GM19239 (cell line): ENCODE results near the gene GPR176.

Experiments used
- DNase-seq: peaks from one replicate; pipeline ENCODE4 v3.0.0; 2011; ENCODE audit warnings: low spot score; ENCODE audit not compliant: insufficient read length
- FAIRE-seq: peaks from 2 replicates; lab custom pipeline; 2011; peaks lifted over from hg19 to GRCh38; lab: Jason Lieb, UNC

Gene GPR176

GRCh38 chr15:39936681-39937080 lies 16.6 kb upstream of the GPR176 start:
- no peak for FAIRE-seq

DNA sequence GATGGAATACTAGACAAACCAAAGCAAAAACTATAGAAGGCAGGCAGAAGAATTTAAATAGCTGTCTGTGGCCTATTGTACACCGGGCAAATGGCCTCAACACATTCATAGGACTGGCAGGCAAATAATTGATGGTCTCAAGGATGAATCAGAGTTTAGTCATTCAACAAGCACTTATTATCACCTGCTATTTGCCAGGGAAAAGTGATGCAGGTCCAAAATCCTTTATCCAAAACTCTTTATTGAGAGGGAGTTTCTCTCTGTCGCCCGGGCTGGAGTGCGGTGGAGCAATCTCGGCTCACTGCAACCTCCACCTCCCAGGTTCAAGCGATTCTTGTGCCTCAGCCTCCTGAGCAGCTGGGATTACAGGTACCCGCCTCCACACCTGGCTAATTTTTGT lies 16.1 kb upstream of the GPR176 start:
- FAIRE-seq (no peak), DNase-seq (no peak)

More at GRCh38 chr15:39936681-39937080, 16.6 kb upstream of the GPR176 start:
- no peak for DNase-seq

DNA sequence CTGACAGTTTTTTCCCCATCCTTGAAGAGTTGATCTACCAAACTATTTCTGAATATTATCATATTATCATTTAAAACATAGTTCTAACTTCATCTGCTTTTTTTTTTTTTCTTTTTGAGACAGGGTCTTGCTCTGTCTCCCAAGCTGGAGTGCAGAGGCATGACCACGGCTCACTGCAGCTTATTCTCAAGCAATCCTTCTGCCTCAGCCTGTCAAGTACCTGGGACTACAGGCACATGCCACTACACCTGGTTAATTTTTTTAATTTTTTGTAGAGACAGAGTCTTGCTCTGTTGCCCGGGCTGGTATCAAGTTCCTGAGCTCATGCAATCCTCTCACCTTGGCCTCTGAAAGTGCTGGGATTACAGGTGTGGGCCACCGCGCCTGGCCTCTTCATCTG lies 15.2 kb upstream of the GPR176 start:
- FAIRE-seq (no peak), DNase-seq (no peak)

DNA sequence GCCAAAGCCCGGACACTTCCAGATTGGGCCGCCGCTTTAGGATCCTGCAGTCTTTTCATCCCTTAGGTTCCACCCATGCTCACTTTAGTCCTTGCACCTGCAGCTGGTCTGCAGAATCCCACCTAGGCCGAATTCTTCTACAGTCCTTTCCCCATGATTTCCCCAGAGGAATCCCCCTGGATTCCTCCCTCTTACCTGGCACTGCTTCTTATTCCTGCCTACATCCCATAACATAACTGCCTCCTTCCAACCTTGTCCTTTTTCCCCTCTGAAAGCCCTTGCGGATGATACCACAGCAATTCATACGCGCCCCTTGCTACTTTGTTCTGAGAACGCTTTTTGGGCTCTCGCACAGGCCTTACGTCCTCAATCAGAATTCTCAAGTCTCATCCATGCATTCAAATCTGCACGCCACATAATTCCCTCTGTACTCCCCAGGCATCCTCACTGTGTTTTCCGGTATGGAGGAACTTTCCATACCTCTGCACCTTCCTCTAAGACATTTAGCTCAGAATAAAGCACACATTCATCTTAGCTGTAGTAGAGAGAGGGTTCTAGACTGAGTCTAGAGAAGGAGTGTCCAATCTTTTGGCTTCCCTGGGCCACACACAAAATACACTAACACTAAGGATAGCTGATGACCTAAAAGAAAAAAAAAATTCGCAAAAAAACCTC lies 14.5 kb upstream of the GPR176 start:
- DNase-seq (no peak), FAIRE-seq (peak; percentile 49)

GRCh38 chr15:39931615-39932014 lies 11.5 kb upstream of the GPR176 start:
- DNase-seq (no peak), FAIRE-seq (no peak)

DNA sequence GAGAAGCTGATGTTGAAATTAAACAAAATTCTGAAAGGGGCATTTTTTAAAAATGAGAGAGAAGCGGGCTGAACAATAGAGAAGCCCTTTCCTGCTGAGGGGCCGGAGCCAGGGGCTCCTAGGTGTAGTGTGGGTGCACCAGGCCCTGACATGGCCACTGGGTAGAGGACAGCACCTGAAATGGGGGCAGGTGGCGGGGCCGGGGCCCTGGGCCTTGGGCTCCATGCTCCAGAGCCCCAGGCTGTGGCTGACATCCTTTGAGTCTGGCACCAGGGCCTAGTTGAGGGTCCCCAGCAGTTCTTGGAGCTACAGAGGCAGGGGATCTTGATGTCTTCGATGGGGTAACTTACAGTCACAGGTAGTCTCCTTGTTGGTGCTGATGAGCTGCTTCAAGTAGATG lies 6.5 kb upstream of the GPR176 start:
- DNase-seq (no peak), FAIRE-seq (no peak)

DNA sequence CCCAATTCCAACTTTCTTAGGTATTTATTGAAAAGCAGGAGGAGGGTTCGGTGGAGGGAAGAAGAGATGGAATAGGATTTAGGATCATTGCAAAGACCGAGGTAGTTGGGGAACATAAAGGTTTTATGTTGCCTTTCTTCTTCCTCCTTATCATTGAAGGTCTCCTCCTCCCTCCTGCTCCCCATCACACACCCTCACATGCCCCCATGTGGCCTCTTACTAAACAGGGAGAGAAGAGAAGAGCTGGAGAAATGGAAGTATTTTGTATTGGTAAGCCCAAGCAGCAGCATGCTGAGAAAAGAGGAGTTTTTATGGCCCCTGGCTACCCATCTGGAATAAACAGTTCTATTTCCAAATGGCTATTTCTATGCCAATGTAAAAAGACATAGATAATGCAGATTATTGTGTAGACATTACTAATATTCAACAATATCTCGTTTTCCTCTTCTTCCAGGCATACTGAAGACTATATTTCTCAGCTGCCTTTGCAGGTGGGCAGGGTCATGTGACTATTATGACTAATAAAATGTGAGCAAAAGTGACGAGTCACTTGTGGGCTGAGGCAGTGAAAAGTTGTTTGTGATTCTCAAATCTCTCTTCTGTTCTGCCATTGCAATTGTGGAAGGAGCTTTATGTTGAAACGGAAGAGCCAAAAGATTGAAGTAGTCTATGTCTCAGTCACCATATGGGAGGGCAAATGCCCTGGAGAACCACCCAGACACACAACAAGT lies 5.2 kb upstream of the GPR176 start:
- FAIRE-seq (no peak), DNase-seq (no peak)

GRCh38 chr15:39924437-39924836 lies 4.4 kb upstream of the GPR176 start:
- DNase-seq (no peak), FAIRE-seq (no peak)

DNA sequence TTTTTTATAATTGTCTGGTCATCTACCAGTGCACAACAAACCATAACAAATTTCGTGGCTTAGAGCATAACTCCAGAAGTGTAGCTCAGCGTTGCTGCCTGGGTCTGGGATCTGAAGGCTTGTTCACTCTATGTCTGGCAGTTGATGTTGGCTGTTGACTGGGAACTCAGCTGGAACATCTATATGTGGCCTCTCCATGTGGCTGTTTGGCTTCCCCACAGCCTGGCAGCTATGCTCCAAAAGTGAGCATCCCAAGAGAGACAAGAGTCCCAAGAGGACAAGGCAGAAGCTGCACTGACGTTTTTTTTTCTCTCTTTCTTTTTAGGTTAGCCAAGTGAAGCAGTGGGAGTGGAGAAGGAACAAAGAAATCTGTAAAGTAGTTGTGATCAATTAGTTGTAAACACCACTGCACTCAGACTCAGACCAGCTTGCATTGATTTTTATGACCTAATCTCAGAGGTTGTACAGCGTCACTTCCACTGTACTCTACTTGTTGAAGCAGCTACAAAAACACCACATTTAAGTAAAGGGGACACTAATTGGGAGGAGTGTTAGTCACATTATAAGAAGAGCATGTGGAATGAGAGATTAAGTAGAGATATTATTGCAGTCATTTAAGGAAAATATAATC lies 2.5 kb upstream of the GPR176 start:
- DNase-seq: no peak
- no peak for FAIRE-seq

GRCh38 chr15:39921274-39921638 lies 1.2 kb upstream of the GPR176 start:
- no peak for FAIRE-seq

GRCh38 chr15:39920510-39921273 lies 626 bp upstream of the GPR176 start:
- peak; percentile 82 for FAIRE-seq
- DNase-seq: peak; percentile 83

More at GRCh38 chr15:39921274-39921638, 1.2 kb upstream of the GPR176 start:
- no peak for DNase-seq

- DNase-seq (no peak), FAIRE-seq (no peak)
Measured at GRCh38 chr15:39919411-39919747, 687 bp downstream of the GPR176 start.

DNA sequence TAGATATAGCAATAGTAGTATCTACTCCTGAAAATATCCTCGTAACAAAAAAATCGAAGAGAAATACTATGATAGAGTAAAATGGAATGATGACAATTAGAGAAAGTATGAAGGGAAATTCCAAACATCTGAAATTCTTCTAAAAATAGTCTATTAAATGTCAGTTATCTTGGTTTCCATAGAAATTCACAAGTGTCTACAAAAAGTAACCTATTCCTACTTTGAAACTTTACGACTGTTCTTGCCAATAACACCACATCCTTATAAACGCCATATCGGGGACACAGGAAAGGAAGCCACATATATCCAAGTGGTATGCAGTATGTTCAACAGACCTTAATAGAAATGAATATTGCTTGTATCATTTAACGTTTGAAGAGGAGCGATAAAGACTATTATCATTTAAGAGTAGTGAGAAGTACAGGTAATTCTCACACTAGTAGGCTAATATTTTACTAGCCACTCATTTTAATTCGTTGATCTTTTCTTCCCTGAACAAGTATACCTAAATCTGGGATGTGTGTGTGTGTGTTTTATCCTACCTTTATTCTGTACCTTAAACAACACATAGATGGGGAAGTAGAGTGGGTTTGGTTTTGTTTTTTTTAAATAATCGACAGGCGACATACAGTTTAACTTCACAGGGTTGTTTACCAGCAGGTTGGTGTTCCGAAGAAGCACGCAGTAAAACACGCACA lies 1.2 kb downstream of the GPR176 start:
- FAIRE-seq (no peak), DNase-seq (no peak)

DNA sequence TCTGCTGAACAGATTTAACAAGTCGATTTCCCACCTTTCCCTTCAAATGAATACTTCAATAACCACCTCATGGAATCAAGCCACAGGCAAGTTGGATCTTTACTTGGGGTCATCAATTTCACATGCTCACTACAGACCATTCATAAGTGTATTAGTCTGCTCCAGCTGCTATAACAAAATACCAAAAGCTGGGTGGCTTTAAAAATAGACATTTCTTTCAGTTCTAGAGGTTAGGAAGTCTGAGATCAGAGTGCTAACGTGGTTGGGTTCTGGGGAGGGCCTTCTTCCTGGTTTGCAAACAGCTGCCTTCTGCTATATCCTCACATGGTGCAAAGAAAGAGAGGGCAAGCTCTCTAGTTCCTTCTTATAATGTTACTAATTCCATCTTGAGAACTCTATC lies 5.1 kb downstream of the GPR176 start:
- DNase-seq (no peak), FAIRE-seq (no peak)

GRCh38 chr15:39909007-39909406 lies 11.1 kb downstream of the GPR176 start:
- FAIRE-seq (no peak), DNase-seq (no peak)

GRCh38 chr15:39908186-39908585 lies 11.9 kb downstream of the GPR176 start:
- no peak for DNase-seq

DNA sequence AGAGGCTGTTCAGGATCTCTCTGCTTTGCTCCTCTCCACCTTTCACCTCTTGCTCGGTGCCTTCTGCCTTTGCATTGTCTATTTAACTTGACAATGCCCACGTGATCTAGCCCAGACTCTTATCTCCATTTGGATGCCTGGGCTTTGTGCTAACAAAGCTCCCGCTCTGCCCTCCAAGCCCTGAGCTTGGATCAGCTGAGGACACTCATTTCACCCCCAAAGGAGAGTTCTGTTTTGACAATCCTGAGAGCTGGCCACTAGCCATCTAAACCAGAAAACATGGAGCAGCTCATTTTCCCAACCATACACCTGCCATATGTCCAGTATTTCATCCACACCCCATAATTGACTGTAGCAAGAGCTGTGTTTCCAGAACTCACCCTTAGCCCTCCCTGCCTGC lies 12.8 kb downstream of the GPR176 start:
- no peak for DNase-seq
- no peak for FAIRE-seq

More at GRCh38 chr15:39908186-39908585, 11.9 kb downstream of the GPR176 start:
- no peak for FAIRE-seq

GRCh38 chr15:39904115-39904514 lies 16.0 kb downstream of the GPR176 start:
- FAIRE-seq (no peak), DNase-seq (no peak)

DNA sequence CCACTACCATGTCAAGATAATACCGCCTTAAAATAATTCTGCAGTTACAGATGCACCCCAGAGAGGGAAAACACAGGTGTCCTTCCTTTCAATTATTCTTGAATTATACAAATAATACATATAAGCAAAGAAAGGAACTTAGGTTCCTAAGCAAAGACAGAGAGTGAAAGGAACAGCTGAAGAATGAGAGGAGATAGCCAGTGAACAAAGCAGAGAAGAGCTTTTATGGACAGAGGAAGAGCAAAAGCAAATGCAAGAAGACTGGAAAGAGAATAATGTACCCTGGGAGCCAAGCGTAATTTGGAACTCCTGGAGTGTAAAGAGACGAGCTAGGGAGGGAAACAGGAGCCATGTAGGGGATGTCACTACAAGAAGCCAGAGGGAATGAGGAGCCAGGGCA lies 21.7 kb downstream of the GPR176 start:
- DNase-seq (no peak), FAIRE-seq (no peak)

- FAIRE-seq (no peak), DNase-seq (no peak)
Measured at GRCh38 chr15:39896846-39897245, 23.2 kb downstream of the GPR176 start.
